Activated CD4-positive, alpha-beta T cell treated with anti-CD3 and anti-CD28 coated beads for 36 hours (primary cell): ENCODE results near the gene GPR137C. TPM values are rescaled to one million over a fixed set of nuclear protein-coding genes. Genes with fewer than 3 reads are reported as not detected.
A peak's percentile ranks its signal among the peaks of the same experiment; 100 is the strongest.

Experiments used
- ATAC-seq: fragments of 200-7000 bp; cut with Tn5 transposase; one replicate; pipeline ENCODE4 v1.10.0; 2021; ENCODE audit warnings: mild to moderate bottlenecking, moderate library complexity
- CTCF ChIA-PET: fragments of 350-600 bp; sonication (Branson Sonifier 250); formaldehyde crosslinking; loops from one replicate; lab custom pipeline; 2021; ENCODE audit warnings: antibody characterized with exemption; lab: Charles Lee
- POLR2A ChIA-PET: fragments of 350-600 bp; sonication (Branson Sonifier 250); formaldehyde crosslinking; loops from one replicate; lab custom pipeline; 2021; ENCODE audit warnings: antibody characterized with exemption, inconsistent platforms; lab: Charles Lee
- DNase-seq: peaks from one replicate; pipeline ENCODE4 v3.0.0-alpha.2; 2020
- H3K27ac Mint-ChIP-seq: one replicate; pipeline ENCODE4 v1.8.0; 2021; ENCODE audit warnings: mixed read lengths
- H3K27me3 Mint-ChIP-seq: one replicate; pipeline ENCODE4 v1.8.0; 2021; ENCODE audit warnings: mixed read lengths
- H3K36me3 Mint-ChIP-seq: one replicate; pipeline ENCODE4 v1.8.0; 2021; ENCODE audit warnings: low read depth, mixed read lengths
- H3K4me1 Mint-ChIP-seq: one replicate; pipeline ENCODE4 v1.8.0; 2021; ENCODE audit warnings: mixed read lengths
- H3K4me3 Mint-ChIP-seq: one replicate; pipeline ENCODE4 v1.8.0; 2021; ENCODE audit warnings: mild to moderate bottlenecking, moderate library complexity, mixed read lengths
- H3K9me3 Mint-ChIP-seq: one replicate; pipeline ENCODE4 v1.8.0; 2021; ENCODE audit warnings: low read depth, mixed read lengths
- intact Hi-C, 2 experiments: fragments of 100-400 bp; cut with DNase I in 1 of 2; cut with micrococcal nuclease in 1 of 2; formaldehyde crosslinking; loops; one replicate each; pipeline versions ENCODE4 v1.14.2 to v1.15.1; 2022 to 2024; cut with DNase I, micrococcal nuclease
- total RNA-seq, 2 experiments: library from RNA; stranded (reverse); gene quantifications; one replicate each; pipeline ENCODE4 v1.2.3, GENCODE V29; 2021

GPR137C gene
- total RNA-seq, 2 experiments from 2014 or later, result 0.04 to 0.14 TPM

GRCh38 chr14:52678591-52678990 lies 126.0 kb downstream of the GPR137C start:
- Mint-ChIP-seq H3K27me3 (no peaks in the 10 kb centered on the region), H3K4me1 (no peaks in the 10 kb centered on the region), H3K9me3 (no peaks in the 10 kb centered on the region), H3K27ac (no peak overlapping the region), H3K4me3 (no peak overlapping the region), H3K36me3 (peaks cover 42% of the 10 kb centered on the region)
- ChIA-PET CTCF (interaction anchor here (1.3 to 1.6 kb wide), 2 partner anchors 47 to 127 kb away, joined by 4 read pairs; partner anchors contain the start of gene TXNDC16), POLR2A (interaction anchor here (0.6 kb wide), 1 partner anchor 17 kb away, joined by 3 read pairs; no protein-coding TSS in a partner anchor)
- intact Hi-C loops, result no loop called here
- DNase-seq (no peak), ATAC-seq (no peak)

- intact Hi-C loops, result no loop called here
- Mint-ChIP-seq H3K36me3 (peaks cover 13% of the 10 kb centered on the region), H3K27ac (peak overlapping the region; percentile 24), H3K4me1 (peaks cover 49% of the 10 kb centered on the region), H3K9me3 (no peaks in the 10 kb centered on the region), H3K27me3 (no peaks in the 10 kb centered on the region), H3K4me3 (no peak overlapping the region)
- CTCF ChIA-PET, result interaction anchor here (1.7 to 1.8 kb wide), 2 partner anchors 10 to 12 kb away, joined by 4 to 6 read pairs; partner anchors contain the start of gene ERO1A
- POLR2A ChIA-PET, result interaction anchor here (0.8 kb wide), 1 partner anchor 24 kb away, joined by 3 read pairs; no protein-coding TSS in a partner anchor
- ATAC-seq, result no peak
- DNase-seq, result no peak
Measured at GRCh38 chr14:52683985-52684520, 131.4 kb downstream of the GPR137C start.

GRCh38 chr14:52686176-52686575 lies 133.5 kb downstream of the GPR137C start:
- DNase-seq (no peak), ATAC-seq (no peak)
- ChIA-PET POLR2A (no interaction called here), CTCF (interaction anchor here (1.4 to 1.8 kb wide), 2 partner anchors 10 to 386 kb away, joined by 4 to 5 read pairs; partner anchors contain the start of gene ERO1A)
- no peaks in the 10 kb centered on the region for H3K9me3 Mint-ChIP-seq
- no peak overlapping the region for H3K4me3 Mint-ChIP-seq
- peaks cover 14% of the 10 kb centered on the region for H3K36me3 Mint-ChIP-seq
- peaks cover 67% of the 10 kb centered on the region for H3K4me1 Mint-ChIP-seq
- H3K27ac Mint-ChIP-seq, result no peak overlapping the region
- H3K27me3 Mint-ChIP-seq, result no peaks in the 10 kb centered on the region
- intact Hi-C loops, result no loop called here

Other genes with a start within 250 kb of the GPR137C start
- 1 to 10 TPM; 2.4 TPM for gene PTGER2, start 238.5 kb upstream of the GPR137C start, total RNA-seq
- 1 to 10 TPM; 4.0 to 5.2 TPM for gene TXNDC16, start 331 bp upstream of the GPR137C start, total RNA-seq
- 100 to 1,000 TPM; 120 to 165 TPM for gene ERO1A, start 142.7 kb downstream of the GPR137C start, total RNA-seq
- 100 to 1,000 TPM in 1 of 2 experiments, 10 to 100 TPM in 1; 87.0 to 121 TPM for gene PSMC6, start 154.4 kb downstream of the GPR137C start, total RNA-seq
- 10 to 100 TPM; 13.1 to 13.3 TPM for gene STYX, start 177.3 kb downstream of the GPR137C start, total RNA-seq
- 10 to 100 TPM; 31.1 to 33.6 TPM for gene GNPNAT1, start 238.8 kb downstream of the GPR137C start, total RNA-seq